ENCODE data around the gene NECAB2. TPM values are rescaled to one million over a fixed set of nuclear protein-coding genes. Genes with fewer than 3 reads are reported as not detected.

The NECAB2 gene
- total and polyA plus RNA-seq, 2 of the 8 experiments (the other 6 are each of a cell fraction or from before 2014, with no cell fraction given): 3.6 to 4.2 TPM

DNA sequence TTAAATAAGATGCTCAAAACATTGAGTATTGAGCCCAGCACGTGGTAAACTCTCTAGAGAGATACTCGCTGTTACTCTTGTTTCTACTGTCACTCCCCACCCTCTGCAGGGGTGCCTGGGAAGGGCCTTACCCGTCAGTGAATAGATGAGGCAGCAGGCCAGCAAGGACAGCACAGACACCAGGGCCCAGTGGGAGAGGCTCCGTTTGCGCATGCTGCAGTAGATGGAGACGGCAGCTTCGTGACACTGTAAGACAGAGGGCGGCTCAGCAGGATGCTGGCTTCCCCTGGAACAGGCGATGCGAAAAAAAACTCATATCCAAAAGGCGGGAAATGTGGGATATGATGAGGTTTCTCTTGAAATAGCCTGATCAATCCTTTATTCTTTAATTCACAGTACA lies 54.6 kb downstream of the NECAB2 start:
- ChIA-PET POLR2A (ENCODE audit: partially characterized antibody) (no interaction called here), CTCF (ENCODE audit: partially characterized antibody) (interaction anchor here (0.9 to 1.5 kb wide), 5 partner anchors 9 to 69 kb away, joined by 3 to 4 read pairs (median 3); no protein-coding TSS in a partner anchor)
- no peak overlapping the region for H3K4me3 ChIP-seq (ENCODE audit: extremely low read depth in 1 of 4, insufficient read depth in 2 of 4, low read depth in 3 of 4, low read length in 4 of 4)
- no peak overlapping the region for H4K8ac ChIP-seq (ENCODE audit: extremely low read depth, insufficient read depth, low read length)
- no peaks in the 10 kb centered on the region for H3K27me3 ChIP-seq (replicated peaks in 1 of 4; ENCODE audit: control insufficient read depth in 3 of 4, extremely low read depth in 1 of 4, insufficient read depth in 3 of 4, low read length in 3 of 4)
- FAIRE-seq: no peak
- H3K79me2 ChIP-seq (ENCODE audit: control insufficient read depth in 1 of 2, insufficient read depth in 2 of 2, low read length in 2 of 2): no peaks in the 10 kb centered on the region
- no peaks in the 10 kb centered on the region for H4K20me1 ChIP-seq (replicated peaks in 1 of 2; ENCODE audit: control insufficient read depth in 1 of 2, insufficient read depth in 2 of 2, low read length in 2 of 2)
- no peak overlapping the region for H3K4me2 ChIP-seq (ENCODE audit: insufficient read depth in 1 of 2, low read depth in 2 of 2, low read length in 2 of 2)
- no peak overlapping the region for H2BK120ac ChIP-seq (replicated peaks; ENCODE audit: low read depth, low read length)
- H3K9me3 ChIP-seq (ENCODE audit: insufficient read depth in 2 of 2, low read depth in 1 of 2, low read length in 1 of 2): peaks cover 10 to 12% of the 10 kb centered on the region in 2 experiments; a peak in 3 of 4 replicates
- peaks cover 0 to 4% (median 0%) of the 10 kb centered on the region in 4 experiments; a peak in 2 of 7 replicates for H3K4me1 ChIP-seq (replicated peaks in 1 of 4; ENCODE audit: control insufficient read depth in 3 of 4, insufficient read depth in 4 of 4, low read length in 3 of 4)
- no peak overlapping the region for H3K9ac ChIP-seq (replicated peaks in 1 of 4; ENCODE audit: extremely low read depth in 1 of 4, low read depth in 3 of 4, low read length in 3 of 4)
- H3K14ac ChIP-seq (ENCODE audit: insufficient read length): no peak overlapping the region
- H3K18ac ChIP-seq (ENCODE audit: extremely low read depth, low read length): peak overlapping the region; percentile 19; the same call in 1 of the 2 replicates
- no peaks in the 10 kb centered on the region for H3K36me3 ChIP-seq (ENCODE audit: control insufficient read depth in 2 of 4, insufficient read depth in 4 of 4, low read length in 3 of 4)
- no peak overlapping the region for H3K27ac ChIP-seq (ENCODE audit: low read depth, low read length)
- H4K91ac ChIP-seq (replicated peaks; ENCODE audit: insufficient read length, low read length): no peak overlapping the region
- no peak overlapping the region for H2BK20ac ChIP-seq (ENCODE audit: low read length)
- no peak overlapping the region for H3K23ac ChIP-seq (ENCODE audit: insufficient read length)
- no peaks in the 10 kb centered on the region for H3K23me2 ChIP-seq (ENCODE audit: low read depth, low read length)
- H3K4ac ChIP-seq (replicated peaks; ENCODE audit: insufficient read length, low read depth, low read length): no peak overlapping the region
- no peak for DNase-seq (ENCODE audit: low read depth in 1 of 2, low spot score in 2 of 2)
- no peak overlapping the region for H2AFZ ChIP-seq (ENCODE audit: low read length)
- 0 out of 2 replicates have a peak overlapping the region, but pooled peaks have one; percentile 35 for H2BK5ac ChIP-seq (ENCODE audit: low read depth, low read length)
- WGBS, 2 experiments (ENCODE audit: extremely low coverage in 1 of 2, insufficient coverage in 1 of 2, insufficient read length in 1 of 2, insufficient replicate concordance in 2 of 2, low coverage in 1 of 2, low lambda C conversion rate in 2 of 2, missing lambda C conversion rate in 1 of 2): 85% methylated on average over 11 of the region's 11 CpGs; no CpG with 5 or more reads in 1 of the 2 experiments
- no peaks in the 10 kb centered on the region for H3K79me1 ChIP-seq (ENCODE audit: low read depth, low read length)
- H2AK5ac ChIP-seq (ENCODE audit: low read depth, low read length): no peak overlapping the region
- no peak overlapping the region for H4K5ac ChIP-seq (ENCODE audit: insufficient read length, low read depth, low read length)
- H2BK12ac ChIP-seq (ENCODE audit: low read depth, low read length): no peak overlapping the region
- H2BK15ac ChIP-seq (ENCODE audit: low read length): no peak overlapping the region
- H3K56ac ChIP-seq (replicated peaks; ENCODE audit: insufficient read length, low read depth, low read length): no peak overlapping the region
- TF ChIP-seq, protein P1, sequence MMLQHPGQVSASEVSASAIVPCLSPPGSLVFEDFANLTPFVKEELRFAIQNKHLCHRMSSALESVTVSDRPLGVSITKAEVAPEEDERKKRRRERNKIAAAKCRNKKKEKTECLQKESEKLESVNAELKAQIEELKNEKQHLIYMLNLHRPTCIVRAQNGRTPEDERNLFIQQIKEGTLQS (IDR thresholded peaks at IDR 0.05; ENCODE audit: insufficient read depth, low read depth, low read length): no peak
- TF ChIP-seq JUN (IDR thresholded peaks at IDR 0.05; ENCODE audit: low read depth, low read length): no peak
- no peak for TF ChIP-seq CHD1 (IDR thresholded peaks at IDR 0.05; ENCODE audit: low read depth, low read length)
- TF ChIP-seq RXRA (IDR thresholded peaks at IDR 0.05; ENCODE audit: insufficient read depth, low read depth, low read length): no peak
- TF ChIP-seq, protein P2, sequence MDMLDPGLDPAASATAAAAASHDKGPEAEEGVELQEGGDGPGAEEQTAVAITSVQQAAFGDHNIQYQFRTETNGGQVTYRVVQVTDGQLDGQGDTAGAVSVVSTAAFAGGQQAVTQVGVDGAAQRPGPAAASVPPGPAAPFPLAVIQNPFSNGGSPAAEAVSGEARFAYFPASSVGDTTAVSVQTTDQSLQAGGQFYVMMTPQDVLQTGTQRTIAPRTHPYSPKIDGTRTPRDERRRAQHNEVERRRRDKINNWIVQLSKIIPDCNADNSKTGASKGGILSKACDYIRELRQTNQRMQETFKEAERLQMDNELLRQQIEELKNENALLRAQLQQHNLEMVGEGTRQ (IDR thresholded peaks at IDR 0.05; ENCODE audit: low read length): no peak
- TF ChIP-seq CBX8 (IDR thresholded peaks at IDR 0.05; ENCODE audit: borderline replicate concordance, low read depth, low read length): no peak
- TF ChIP-seq NANOG (IDR thresholded peaks at IDR 0.05; ENCODE audit: insufficient read depth, low read depth, low read length, poor library complexity, severe bottlenecking): no peak
- no peak for TF ChIP-seq EZH2 (IDR thresholded peaks at IDR 0.05; ENCODE audit: low read depth, low read length, severe bottlenecking)
- no peak for TF ChIP-seq SP4 (IDR thresholded peaks at IDR 0.05; ENCODE audit: low read length)
- no peak for TF ChIP-seq TAF1 (IDR thresholded peaks at IDR 0.05; ENCODE audit: low read depth, low read length)
